A172 (cell line): ENCODE data around the gene MMP27. TPM values are rescaled to one million over a fixed set of nuclear protein-coding genes. Genes with fewer than 3 reads are reported as not detected.
A peak's percentile ranks its signal among the peaks of the same experiment; 100 is the strongest.
"Not testable (repeated sequence)": the region's sequence is repeated elsewhere in the genome, so short reads cannot be mapped to it uniquely, and the experiment has no call there.

Experiments
- DNase-seq: peaks from one replicate; pipeline ENCODE4 v3.0.0-alpha.2; 2015; ENCODE audit warnings: low spot score
- total RNA-seq: library from RNA; depleted of rRNA; stranded (reverse); fragments of >200 nt; shearing (Covaris generic); gene quantifications from 2 replicates; pipeline ENCODE4 v1.2.3, GENCODE V29; 2014; rRNA removed

Gene MMP27
- not detected in 2 replicates for total RNA-seq

- no peak for DNase-seq
These were observed at the start of gene MMP27 for GRCh38 chr11:102705626-102706025. TSS of gene MMP27 (minus strand) at chr11:102705769. CDS start at chr11:102705714, 55 bp downstream.

GRCh38 chr11:102753267-102753666 is 47.7 kb upstream of the MMP27 start:
- no peak for DNase-seq

GRCh38 chr11:102751673-102752072 is 46.1 kb upstream of the MMP27 start:
- no peak for DNase-seq

- DNase-seq: no peak
These were observed 43.6 kb upstream of the MMP27 start for GRCh38 chr11:102749101-102749722.

- not testable (repeated sequence) for DNase-seq
These were observed 41.4 kb upstream of the MMP27 start for GRCh38 chr11:102746746-102747578.

GRCh38 chr11:102734650-102735049 is 29.1 kb upstream of the MMP27 start:
- no peak for DNase-seq

- peak; percentile 38 for DNase-seq
These were observed 27.8 kb upstream of the MMP27 start for GRCh38 chr11:102733232-102733875.

GRCh38 chr11:102730944-102731343 is 25.4 kb upstream of the MMP27 start:
- DNase-seq: not testable (repeated sequence)

- DNase-seq: no peak
These were observed 24.6 kb upstream of the MMP27 start for GRCh38 chr11:102729849-102730815.

GRCh38 chr11:102727890-102728289 is 22.3 kb upstream of the MMP27 start:
- peak; percentile 2 for DNase-seq

GRCh38 chr11:102724904-102725500 is 19.4 kb upstream of the MMP27 start, which contains the start of gene MMP8:
TSS of gene MMP8 (minus strand) at chr11:102724954. CDS start at chr11:102724855, 99 bp downstream.
- DNase-seq: no peak

GRCh38 chr11:102722821-102723220 is 17.3 kb upstream of the MMP27 start:
- no peak for DNase-seq

GRCh38 chr11:102719620-102720277 is 14.2 kb upstream of the MMP27 start:
- DNase-seq: no peak

- DNase-seq: no peak
These were observed 11.7 kb upstream of the MMP27 start for GRCh38 chr11:102717280-102717679.

GRCh38 chr11:102716527-102716926 is 11.0 kb upstream of the MMP27 start:
- no peak for DNase-seq

- no peak for DNase-seq
These were observed 6.6 kb upstream of the MMP27 start for GRCh38 chr11:102712137-102712536.

GRCh38 chr11:102709201-102709945 is 3.8 kb upstream of the MMP27 start:
- DNase-seq: no peak

GRCh38 chr11:102708654-102709053 is 3.1 kb upstream of the MMP27 start:
- DNase-seq: no peak

GRCh38 chr11:102704841-102705240 is 728 bp downstream of the MMP27 start:
- DNase-seq: no peak
